Activated T-cell treated with anti-CD3 and anti-CD28 coated beads for 24 hours (primary cell): ENCODE measurements around the gene SEMA4C.
"Not testable (repeated sequence)": the region's sequence is repeated elsewhere in the genome, so short reads cannot be mapped to it uniquely, and the experiment has no call there.

Experiments
- DNase-seq: peaks from one replicate; pipeline ENCODE4 v3.0.0-alpha.2; 2020; ENCODE audit warnings: low read depth

Gene SEMA4C

GRCh38 chr2:96897491-96898134, 27.7 kb upstream of the SEMA4C start:
- DNase-seq: no peak

- no peak for DNase-seq
Observed at GRCh38 chr2:96895746-96896651, 26.1 kb upstream of the SEMA4C start.

GRCh38 chr2:96895032-96895745, 25.3 kb upstream of the SEMA4C start:
- DNase-seq: no peak

GRCh38 chr2:96894151-96894531, 24.3 kb upstream of the SEMA4C start:
- DNase-seq: no peak

- DNase-seq: no peak
Observed at GRCh38 chr2:96893289-96894150, 23.6 kb upstream of the SEMA4C start.

- DNase-seq: no peak
Observed at GRCh38 chr2:96891591-96892333, 21.9 kb upstream of the SEMA4C start.

GRCh38 chr2:96890726-96891385, 21.0 kb upstream of the SEMA4C start:
- DNase-seq: no peak

GRCh38 chr2:96890252-96890651, 20.4 kb upstream of the SEMA4C start:
- DNase-seq: no peak

- DNase-seq: not testable (repeated sequence)
Observed at GRCh38 chr2:96889502-96889901, 19.6 kb upstream of the SEMA4C start.

GRCh38 chr2:96888072-96889011, 18.5 kb upstream of the SEMA4C start:
- no peak for DNase-seq

- DNase-seq: no peak
Observed at GRCh38 chr2:96887493-96888012, 17.7 kb upstream of the SEMA4C start.

- DNase-seq: no peak
Observed at GRCh38 chr2:96885432-96886347, 15.8 kb upstream of the SEMA4C start.

GRCh38 chr2:96884299-96885094, 14.6 kb upstream of the SEMA4C start:
- DNase-seq: no peak

- no peak for DNase-seq
Observed at GRCh38 chr2:96883306-96883705, 13.4 kb upstream of the SEMA4C start.

- DNase-seq: no peak
Observed at GRCh38 chr2:96882906-96883305, 13.0 kb upstream of the SEMA4C start.

- DNase-seq: no peak
Observed at GRCh38 chr2:96882230-96882629, 12.3 kb upstream of the SEMA4C start.
